OCI-LY7 (cell line): ENCODE measurements around the gene SMIM45.

Experiments used
- BruUV-seq: library from RNA; stranded (reverse); fragments of 400-500 nt; replicated peaks from 2 replicates; lab custom pipeline; 2021; lab: Mats Ljungman, UMichigan
- CTCF ChIA-PET: fragments of 300-600 bp; sonication (Branson Sonifier 250); formaldehyde crosslinking; loops from one replicate; lab custom pipeline; 2022; ENCODE audit warnings: antibody characterized with exemption; ENCODE audit not compliant: unreplicated experiment; lab: Charles Lee
- POLR2A ChIA-PET: fragments of 300-600 bp; sonication (Branson Sonifier 250); formaldehyde crosslinking; loops from one replicate; lab custom pipeline; 2022; ENCODE audit warnings: antibody characterized with exemption; lab: Charles Lee
- DNase-seq: peaks from one replicate; pipeline ENCODE4 v3.0.0-alpha.2; 2015; ENCODE audit warnings: low spot score
- H2AFZ ChIP-seq: fragments of 200-600 bp; sonication (generic), shearing (Covaris generic); 2 replicates; pipeline ENCODE4 v1.6.1; 2014; ENCODE audit warnings: mild to moderate bottlenecking, antibody characterized with exemption, low read length, moderate library complexity
- H3K27ac ChIP-seq: fragments of 200-600 bp; sonication (generic); 2 replicates; pipeline ENCODE4 v1.5.1; 2014; ENCODE audit warnings: mixed run types, low read depth, mild to moderate bottlenecking, moderate library complexity, low read length, inconsistent platforms; ENCODE audit not compliant: poor library complexity, severe bottlenecking
- H3K36me3 ChIP-seq: fragments of 200-600 bp; sonication (generic); 2 replicates; pipeline ENCODE4 v1.6.1; 2014; ENCODE audit warnings: mild to moderate bottlenecking, antibody characterized with exemption, low read length, moderate library complexity, mixed read lengths; ENCODE audit not compliant: insufficient read depth
- H3K4me1 ChIP-seq: fragments of 200-600 bp; sonication (generic); 2 replicates; pipeline ENCODE4 v1.5.1; 2014; ENCODE audit warnings: mild to moderate bottlenecking, low read length; ENCODE audit not compliant: insufficient read depth, poor library complexity, severe bottlenecking
- H3K4me2 ChIP-seq: fragments of 200-600 bp; sonication (generic); 2 replicates; pipeline ENCODE4 v1.6.1; 2014; ENCODE audit warnings: mild to moderate bottlenecking, low read length
- H3K4me3 ChIP-seq: fragments of 200-600 bp; sonication (generic); 2 replicates; pipeline ENCODE4 v1.5.1; 2014; ENCODE audit warnings: mild to moderate bottlenecking, low read depth, low read length; ENCODE audit not compliant: poor library complexity, severe bottlenecking
- H3K79me2 ChIP-seq: fragments of 200-600 bp; sonication (generic); 2 replicates; pipeline ENCODE4 v1.6.1; 2016; ENCODE audit warnings: low read depth, mild to moderate bottlenecking, low read length, moderate library complexity, mixed read lengths; ENCODE audit not compliant: insufficient read depth
- H3K9me2 ChIP-seq: fragments of 200-600 bp; sonication (generic); 2 replicates; pipeline ENCODE4 v1.6.1; 2016; ENCODE audit warnings: mild to moderate bottlenecking, low read length, mixed read lengths; ENCODE audit not compliant: insufficient read depth
- H3K9me3 ChIP-seq: fragments of 200-600 bp; sonication (generic); 2 replicates; pipeline ENCODE4 v1.6.1; 2014; ENCODE audit warnings: mild to moderate bottlenecking, mixed run types, low read length, mixed read lengths
- H4K20me1 ChIP-seq: fragments of 200-600 bp; sonication (generic); 2 replicates; pipeline ENCODE4 v1.6.1; 2014; ENCODE audit warnings: mild to moderate bottlenecking, antibody characterized with exemption, low read length, moderate library complexity, mixed read lengths; ENCODE audit not compliant: insufficient read depth
- CTCF ChIP-seq: fragments of 200-600 bp; sonication (generic); conservative IDR thresholded peaks from 2 replicates; pipeline ENCODE4 v1.5.1; 2014; ENCODE audit warnings: mild to moderate bottlenecking, antibody characterized with exemption, low read length, moderate library complexity, mixed read lengths
- EZH2phosphoT487 ChIP-seq: fragments of 200-600 bp; sonication (generic); IDR thresholded peaks from 2 replicates; pipeline ENCODE4 v1.6.1; 2018; ENCODE audit warnings: low read depth, borderline replicate concordance, mild to moderate bottlenecking, mixed run types, antibody characterized with exemption, low read length, moderate library complexity, mixed read lengths
- intact Hi-C: fragments of 100-400 bp; cut with micrococcal nuclease; formaldehyde crosslinking; loops from one replicate; pipeline ENCODE4 v1.10.0; 2022; ENCODE audit not compliant: unreplicated experiment

SMIM45 gene

GRCh38 chr22:41966225-41966606, 14.3 kb downstream of the SMIM45 start:
- Histone ChIP-seq H4K20me1 (no peaks in the 10 kb centered on the region), H3K4me1 (no peaks in the 10 kb centered on the region), H3K4me3 (no peak overlapping the region), H3K9me3 (no peaks in the 10 kb centered on the region), H3K27ac (no peak overlapping the region), H3K36me3 (no peaks in the 10 kb centered on the region), H3K79me2 (no peaks in the 10 kb centered on the region), H3K4me2 (no peak overlapping the region), H3K9me2 (no peaks in the 10 kb centered on the region), H2AFZ (no peak overlapping the region)
- CTCF ChIA-PET: no interaction called here
- POLR2A ChIA-PET: interaction anchor here (1.1 kb wide), 1 partner anchor 151 kb away, joined by 3 read pairs; no protein-coding TSS in a partner anchor
- TF ChIP-seq EZH2phosphoT487 (no peak), CTCF (no peak)
- DNase-seq: no peak
- intact Hi-C loops: loop anchor here (5.0 kb wide), 1 partner anchor 146 kb away; no protein-coding TSS in a partner anchor
- BruUV-seq: no TSS peak

GRCh38 chr22:41966607-41967240, 14.8 kb downstream of the SMIM45 start:
- Histone ChIP-seq H3K4me3 (no peak overlapping the region), H3K4me2 (no peak overlapping the region), H4K20me1 (no peaks in the 10 kb centered on the region), H3K9me2 (no peaks in the 10 kb centered on the region), H3K4me1 (no peaks in the 10 kb centered on the region), H3K36me3 (no peaks in the 10 kb centered on the region), H3K79me2 (no peaks in the 10 kb centered on the region), H3K27ac (no peak overlapping the region), H3K9me3 (no peaks in the 10 kb centered on the region), H2AFZ (no peak overlapping the region)
- no TSS peak for BruUV-seq
- DNase-seq: peak; percentile 63
- ChIA-PET CTCF (no interaction called here), POLR2A (interaction anchor here (0.6 to 1.1 kb wide), 2 partner anchors 17 to 150 kb away, joined by 3 read pairs; no protein-coding TSS in a partner anchor)
- intact Hi-C loops: loop anchor here (5.0 kb wide), 1 partner anchor 146 kb away; no protein-coding TSS in a partner anchor
- peak; percentile 67 for TF ChIP-seq CTCF
- no peak for TF ChIP-seq EZH2phosphoT487

GRCh38 chr22:41968601-41969000, 16.7 kb downstream of the SMIM45 start:
- no peak overlapping the region for H3K4me2 ChIP-seq
- H3K79me2 ChIP-seq: no peaks in the 10 kb centered on the region
- BruUV-seq: no TSS peak
- intact Hi-C loops: loop anchor here (5.0 kb wide), 1 partner anchor 144 kb away; no protein-coding TSS in a partner anchor
- H3K27ac ChIP-seq: no peak overlapping the region
- no peak for TF ChIP-seq CTCF
- TF ChIP-seq EZH2phosphoT487: no peak
- no peak overlapping the region for H2AFZ ChIP-seq
- POLR2A ChIA-PET: interaction anchor here (1.0 to 1.1 kb wide), 2 partner anchors 15 to 121 kb away, joined by 3 read pairs; no protein-coding TSS in a partner anchor
- no peaks in the 10 kb centered on the region for H3K9me2 ChIP-seq
- no peaks in the 10 kb centered on the region for H3K36me3 ChIP-seq
- H3K9me3 ChIP-seq: no peaks in the 10 kb centered on the region
- no peak for DNase-seq
- no peaks in the 10 kb centered on the region for H4K20me1 ChIP-seq
- H3K4me1 ChIP-seq: no peaks in the 10 kb centered on the region
- no peak overlapping the region for H3K4me3 ChIP-seq
- CTCF ChIA-PET: no interaction called here
